Caco-2 (cell line): ENCODE data around the gene IQGAP3. TPM values are rescaled to one million over a fixed set of nuclear protein-coding genes. Genes with fewer than 3 reads are reported as not detected.

Experiments used
- BruUV-seq: library from RNA; stranded (reverse); fragments of 400-500 nt; replicated peaks from 2 replicates; lab custom pipeline; 2021; lab: Mats Ljungman, UMichigan
- CTCF ChIA-PET: fragments of 300-600 bp; sonication (Branson Sonifier 250); formaldehyde crosslinking; loops from one replicate; lab custom pipeline; 2022; ENCODE audit warnings: antibody characterized with exemption; lab: Charles Lee
- POLR2A ChIA-PET: fragments of 300-600 bp; sonication (Branson Sonifier 250); formaldehyde crosslinking; loops from one replicate; lab custom pipeline; 2022; ENCODE audit warnings: antibody characterized with exemption; lab: Charles Lee
- DNase-seq, 2 experiments: peaks; one replicate each; pipeline versions ENCODE4 v3.0.0 to v3.0.0-alpha.2; 2020 to 2022
- H3K27me3 ChIP-seq: replicated peaks from 2 replicates; pipeline ENCODE4 v1.6.0; 2011; ENCODE audit warnings: low read length; ENCODE audit not compliant: control insufficient read depth, insufficient read depth
- H3K36me3 ChIP-seq: 2 replicates; pipeline ENCODE4 v1.5.1; 2011; ENCODE audit warnings: low read length; ENCODE audit not compliant: control insufficient read depth, insufficient read depth
- H3K4me1 ChIP-seq: fragments of 250-450 bp; sonication (Bioruptor Pico); 2 replicates; pipeline ENCODE4 v1.5.1; 2020; ENCODE audit warnings: mild to moderate bottlenecking
- H3K4me3 ChIP-seq: 2 replicates; pipeline ENCODE4 v1.5.1; 2011; ENCODE audit warnings: low read depth, mild to moderate bottlenecking, control low read depth, low read length
- H3K9me3 ChIP-seq: fragments of 250-450 bp; sonication (Bioruptor Pico); 2 replicates; pipeline ENCODE4 v1.5.1; 2020; ENCODE audit warnings: mild to moderate bottlenecking, moderate library complexity
- H3K27ac Mint-ChIP-seq: one replicate; pipeline ENCODE4 v1.8.0; 2022; ENCODE audit warnings: mixed read lengths; ENCODE audit not compliant: unreplicated experiment
- H3K27me3 Mint-ChIP-seq: one replicate; pipeline ENCODE4 v1.8.0; 2022; ENCODE audit warnings: mixed read lengths; ENCODE audit not compliant: insufficient read depth, unreplicated experiment
- H3K36me3 Mint-ChIP-seq: one replicate; pipeline ENCODE4 v1.8.0; 2022; ENCODE audit warnings: mild to moderate bottlenecking, mixed read lengths; ENCODE audit not compliant: insufficient read depth, unreplicated experiment
- H3K4me1 Mint-ChIP-seq: one replicate; pipeline ENCODE4 v1.8.0; 2022; ENCODE audit warnings: low read depth, mixed read lengths; ENCODE audit not compliant: unreplicated experiment
- H3K4me3 Mint-ChIP-seq: one replicate; pipeline ENCODE4 v1.8.0; 2022; ENCODE audit warnings: mild to moderate bottlenecking, moderate library complexity, mixed read lengths; ENCODE audit not compliant: unreplicated experiment
- H3K9me3 Mint-ChIP-seq: one replicate; pipeline ENCODE4 v1.8.0; 2022; ENCODE audit warnings: mixed read lengths; ENCODE audit not compliant: unreplicated experiment
- intact Hi-C: fragments of 100-400 bp; cut with micrococcal nuclease; formaldehyde crosslinking; loops from one replicate; pipeline ENCODE4 v1.10.0; 2022; ENCODE audit not compliant: unreplicated experiment
- total RNA-seq: library from RNA; stranded (reverse); gene quantifications from 2 replicates; pipeline ENCODE4 v1.2.3, GENCODE V29; 2022
- TF ChIP-seq, protein P1 (sequence below), 2 experiments: fragments of 200-600 bp in 1 of 2; IDR thresholded peaks; 1 replicate in 1 of 2; 2 replicates in 1 of 2; pipeline versions ENCODE4 v1.5.1 to v1.8.0; 2011 to 2022; ENCODE audit warnings: antibody characterized with exemption in 1 of 2, control low read depth in 1 of 2, inconsistent platforms in 1 of 2, low read depth in 1 of 2, low read length in 1 of 2, mild to moderate bottlenecking in 1 of 2, moderate library complexity in 1 of 2; ENCODE audit not compliant: insufficient read depth in 1 of 2, severe bottlenecking in 1 of 2, unreplicated experiment in 1 of 2

Gene IQGAP3
- total RNA-seq, 1 experiment from 2014 or later = 37.6 TPM

DNA sequence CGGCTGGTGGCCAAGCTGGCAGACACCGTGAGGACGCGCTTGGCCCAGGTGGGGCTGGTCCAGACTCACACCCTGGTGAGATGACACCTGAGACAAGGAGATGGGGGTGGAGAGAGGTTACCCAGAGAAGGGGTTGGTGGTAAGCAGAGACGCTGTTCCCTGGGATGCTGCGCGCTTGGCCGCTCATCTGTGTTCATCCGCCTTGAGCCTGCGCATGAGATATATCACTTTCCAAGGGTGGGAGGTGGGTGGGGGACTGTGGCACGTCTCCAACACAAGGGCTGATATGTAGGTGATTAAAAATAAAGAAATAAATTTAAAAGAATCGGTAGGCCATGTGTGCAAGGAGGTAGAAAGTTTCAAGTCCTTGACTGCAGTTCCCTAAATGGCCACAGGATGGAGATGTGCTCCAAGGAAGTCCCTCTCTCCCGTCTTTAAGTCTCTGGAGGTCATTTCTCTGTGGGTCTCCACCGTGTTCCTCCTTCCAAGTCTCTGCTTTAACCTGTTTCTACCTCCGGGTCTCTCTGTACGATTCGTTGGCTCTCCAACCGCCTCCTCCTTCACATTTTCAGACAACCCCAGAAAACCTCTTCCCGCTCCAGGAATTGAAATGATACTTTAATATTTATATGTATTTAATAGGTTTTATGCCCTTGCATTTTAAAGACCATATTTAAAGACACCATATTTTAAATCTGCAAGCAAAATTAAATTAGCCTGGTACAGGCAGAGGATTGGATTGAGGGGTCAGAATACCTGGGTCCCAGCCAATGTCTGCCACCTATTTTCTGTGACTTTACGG, 11.7 kb upstream of the IQGAP3 start:
- Mint-ChIP-seq H3K27ac (no peak overlapping the region), H3K4me3 (no peak overlapping the region), H3K27me3 (no peaks in the 10 kb centered on the region), H3K36me3 (no peaks in the 10 kb centered on the region), H3K9me3 (no peaks in the 10 kb centered on the region), H3K4me1 (no peaks in the 10 kb centered on the region)
- H3K9me3 ChIP-seq = no peaks in the 10 kb centered on the region
- no peaks in the 10 kb centered on the region for H3K36me3 ChIP-seq
- ChIA-PET POLR2A (no interaction called here), CTCF (interaction anchor here (1.0 kb wide), 1 partner anchor 25 kb away, joined by 4 read pairs; no protein-coding TSS in a partner anchor)
- no peak overlapping the region for H3K4me3 ChIP-seq
- intact Hi-C loops = loop anchor here (1.0 to 5.0 kb wide), 2 partner anchors 24 to 127 kb away; no protein-coding TSS in a partner anchor
- peak; percentile 75 to 78 for DNase-seq
- no peaks in the 10 kb centered on the region for H3K27me3 ChIP-seq
- BruUV-seq = no TSS peak
- TF ChIP-seq, protein P1, sequence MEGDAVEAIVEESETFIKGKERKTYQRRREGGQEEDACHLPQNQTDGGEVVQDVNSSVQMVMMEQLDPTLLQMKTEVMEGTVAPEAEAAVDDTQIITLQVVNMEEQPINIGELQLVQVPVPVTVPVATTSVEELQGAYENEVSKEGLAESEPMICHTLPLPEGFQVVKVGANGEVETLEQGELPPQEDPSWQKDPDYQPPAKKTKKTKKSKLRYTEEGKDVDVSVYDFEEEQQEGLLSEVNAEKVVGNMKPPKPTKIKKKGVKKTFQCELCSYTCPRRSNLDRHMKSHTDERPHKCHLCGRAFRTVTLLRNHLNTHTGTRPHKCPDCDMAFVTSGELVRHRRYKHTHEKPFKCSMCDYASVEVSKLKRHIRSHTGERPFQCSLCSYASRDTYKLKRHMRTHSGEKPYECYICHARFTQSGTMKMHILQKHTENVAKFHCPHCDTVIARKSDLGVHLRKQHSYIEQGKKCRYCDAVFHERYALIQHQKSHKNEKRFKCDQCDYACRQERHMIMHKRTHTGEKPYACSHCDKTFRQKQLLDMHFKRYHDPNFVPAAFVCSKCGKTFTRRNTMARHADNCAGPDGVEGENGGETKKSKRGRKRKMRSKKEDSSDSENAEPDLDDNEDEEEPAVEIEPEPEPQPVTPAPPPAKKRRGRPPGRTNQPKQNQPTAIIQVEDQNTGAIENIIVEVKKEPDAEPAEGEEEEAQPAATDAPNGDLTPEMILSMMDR (IDR thresholded peaks at IDR 0.05; ENCODE audit: insufficient read depth in 1 of 2, low read depth in 1 of 2, low read length in 1 of 2, severe bottlenecking in 1 of 2, unreplicated experiment in 1 of 2) = peak; percentile 83 to 89
- no peaks in the 10 kb centered on the region for H3K4me1 ChIP-seq

DNA sequence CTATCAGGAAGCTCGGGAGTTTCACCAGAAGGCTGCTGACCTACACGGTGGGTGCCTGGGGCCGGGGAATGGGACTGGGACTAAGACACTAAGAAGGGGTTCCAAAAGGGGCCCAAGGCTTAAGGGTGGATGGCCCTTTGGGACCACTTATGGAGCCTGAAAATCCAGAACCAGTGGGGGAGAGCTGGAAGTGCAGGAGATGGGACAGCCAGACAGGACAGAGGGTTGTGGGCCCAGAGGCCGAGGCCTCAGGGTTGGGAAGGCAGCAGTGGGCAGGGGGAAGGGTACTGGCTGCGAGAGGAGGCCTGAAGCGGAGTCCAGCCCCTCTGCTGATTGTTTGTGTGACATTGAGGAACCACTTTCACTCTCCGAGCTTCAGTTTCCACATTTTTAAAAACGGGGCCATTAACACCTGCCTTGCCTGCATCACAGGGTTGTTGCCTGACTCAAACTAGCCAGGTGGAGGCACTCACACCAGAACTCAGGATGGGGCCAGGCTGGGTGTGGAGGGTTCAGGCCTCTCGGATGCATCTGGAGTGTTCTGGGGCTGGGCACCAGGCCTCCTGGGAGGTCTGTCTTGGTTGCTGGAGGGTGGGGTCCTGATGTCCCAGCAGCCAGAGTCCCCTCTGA, 10.1 kb upstream of the IQGAP3 start:
- Histone ChIP-seq H3K4me1 (no peaks in the 10 kb centered on the region), H3K9me3 (no peaks in the 10 kb centered on the region), H3K36me3 (no peaks in the 10 kb centered on the region), H3K27me3 (no peaks in the 10 kb centered on the region), H3K4me3 (no peak overlapping the region)
- TF ChIP-seq, protein P1 (IDR thresholded peaks at IDR 0.05; ENCODE audit: insufficient read depth in 1 of 2, low read depth in 1 of 2, low read length in 1 of 2, severe bottlenecking in 1 of 2, unreplicated experiment in 1 of 2) = no peak
- no peaks in the 10 kb centered on the region for H3K27me3 Mint-ChIP-seq
- peak in 1 of 2 experiments; percentile 13 for DNase-seq
- ChIA-PET CTCF (interaction anchor here (0.7 kb wide), 1 partner anchor 27 kb away, joined by 3 read pairs; no protein-coding TSS in a partner anchor), POLR2A (no interaction called here)
- no peaks in the 10 kb centered on the region for H3K9me3 Mint-ChIP-seq
- no TSS peak for BruUV-seq
- H3K4me3 Mint-ChIP-seq = no peak overlapping the region
- H3K4me1 Mint-ChIP-seq = no peaks in the 10 kb centered on the region
- H3K36me3 Mint-ChIP-seq = no peaks in the 10 kb centered on the region
- intact Hi-C loops = loop anchor here (5.0 kb wide), 1 partner anchor 125 kb away; no protein-coding TSS in a partner anchor
- no peak overlapping the region for H3K27ac Mint-ChIP-seq

DNA sequence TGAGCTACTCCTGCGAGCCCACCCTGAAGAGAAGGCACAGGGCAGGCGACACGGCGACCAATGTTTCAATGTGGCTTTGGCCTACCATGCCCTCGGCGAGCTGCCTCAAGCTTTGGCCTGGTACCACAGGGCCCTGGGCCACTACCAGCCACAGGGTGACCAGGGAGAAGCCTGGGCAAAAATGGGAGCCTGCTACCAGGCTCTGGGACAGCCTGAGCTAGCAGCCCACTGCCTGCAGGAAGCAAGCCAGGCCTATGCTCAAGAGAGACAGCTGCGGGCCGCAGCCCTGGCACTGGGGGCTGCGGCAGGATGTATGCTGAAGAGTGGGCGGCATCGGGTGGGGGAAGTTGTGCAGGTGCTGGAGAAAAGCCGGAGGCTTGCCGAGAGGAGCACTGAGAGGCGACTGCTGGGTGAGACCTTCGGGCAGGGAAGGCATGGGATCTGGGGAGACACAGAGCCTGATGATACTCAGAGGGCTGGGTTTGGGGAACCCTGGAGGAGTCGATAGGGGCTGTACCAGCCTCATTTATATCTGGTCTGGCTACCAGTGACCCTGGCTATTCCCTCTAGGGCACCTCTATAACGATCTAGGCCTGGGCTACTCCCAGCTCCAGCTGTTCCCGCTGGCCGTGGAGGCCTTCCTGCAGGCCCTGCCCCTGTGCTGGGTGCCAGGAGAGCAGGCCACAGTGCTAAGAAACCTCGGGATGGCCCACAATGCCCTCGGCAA, 9.5 kb upstream of the IQGAP3 start:
- Mint-ChIP-seq H3K27me3 (no peaks in the 10 kb centered on the region), H3K4me1 (no peaks in the 10 kb centered on the region), H3K27ac (no peak overlapping the region), H3K36me3 (no peaks in the 10 kb centered on the region), H3K4me3 (no peak overlapping the region), H3K9me3 (no peaks in the 10 kb centered on the region)
- TF ChIP-seq, protein P1 (IDR thresholded peaks at IDR 0.05; ENCODE audit: insufficient read depth in 1 of 2, low read depth in 1 of 2, low read length in 1 of 2, severe bottlenecking in 1 of 2, unreplicated experiment in 1 of 2) = no peak
- ChIA-PET CTCF (interaction anchor here (0.7 to 1.0 kb wide), 3 partner anchors 23 to 42 kb away, joined by 3 to 4 read pairs (median 3); no protein-coding TSS in a partner anchor), POLR2A (no interaction called here)
- no peaks in the 10 kb centered on the region for H3K4me1 ChIP-seq
- intact Hi-C loops = loop anchor here (5.0 kb wide), 1 partner anchor 125 kb away; no protein-coding TSS in a partner anchor
- no peaks in the 10 kb centered on the region for H3K36me3 ChIP-seq
- no peaks in the 10 kb centered on the region for H3K9me3 ChIP-seq
- no TSS peak for BruUV-seq
- DNase-seq = peak in 1 of 2 experiments; percentile 19
- no peaks in the 10 kb centered on the region for H3K27me3 ChIP-seq
- no peak overlapping the region for H3K4me3 ChIP-seq
